HepG2 (cell line): ENCODE measurements around the gene PCGF3. TPM values are rescaled to one million over a fixed set of nuclear protein-coding genes. Genes with fewer than 3 reads are reported as not detected.

Experiments used
- AKAP8 ChIP-seq: sonication (generic); formaldehyde crosslinking; IDR thresholded peaks from 2 replicates; pipeline ENCODE4 v1.5.1; 2020; ENCODE audit warnings: mild to moderate bottlenecking, missing genetic modification reagents
- ASH2L ChIP-seq: fragments of 300-600, 200-600 bp; sonication (generic); IDR thresholded peaks from 2 replicates; pipeline ENCODE4 v1.7.0; 2017; ENCODE audit warnings: low read depth, mild to moderate bottlenecking, moderate library complexity, mixed read lengths, low read length; ENCODE audit not compliant: insufficient read length
- BORCS8-MEF2B ChIP-seq: sonication (generic); formaldehyde crosslinking; IDR thresholded peaks from 2 replicates; pipeline ENCODE4 v1.8.0; 2022; ENCODE audit warnings: mild to moderate bottlenecking, missing genetic modification reagents
- CAMTA2 ChIP-seq: sonication (generic); formaldehyde crosslinking; IDR thresholded peaks from 2 replicates; pipeline ENCODE4 v1.4.0; 2020; ENCODE audit warnings: mild to moderate bottlenecking, missing genetic modification reagents, borderline replicate concordance
- HNF4A ChIP-seq: sonication (generic); formaldehyde crosslinking; IDR thresholded peaks from 2 replicates; pipeline ENCODE4 v1.4.0; 2020; ENCODE audit warnings: missing genetic modification reagents
- JARID2 ChIP-seq: sonication (generic); formaldehyde crosslinking; IDR thresholded peaks from 2 replicates; pipeline ENCODE4 v1.8.1; 2023; ENCODE audit warnings: missing genetic modification reagents, inconsistent platforms; ENCODE audit not compliant: insufficient replicate concordance
- KDM3A ChIP-seq: IDR thresholded peaks from 2 replicates; pipeline ENCODE4 v1.6.1; 2018; ENCODE audit warnings: low read depth, missing compliant biosample characterization
- PAWR ChIP-seq: sonication (generic); formaldehyde crosslinking; IDR thresholded peaks from 2 replicates; pipeline ENCODE4 v1.4.0; 2020; ENCODE audit warnings: missing genetic modification reagents, mild to moderate bottlenecking, borderline replicate concordance
- SIN3A ChIP-seq: IDR thresholded peaks from 2 replicates; pipeline ENCODE4 v1.6.1; 2011; ENCODE audit warnings: low read depth, mild to moderate bottlenecking, control low read depth, low read length, borderline replicate concordance
- SKI ChIP-seq: fragments of 450-650 bp; IDR thresholded peaks from one replicate; pipeline ENCODE4 v1.6.1; 2018; ENCODE audit warnings: mild to moderate bottlenecking; ENCODE audit not compliant: partially characterized antibody
- SP1 ChIP-seq, 2 experiments: fragments of 450-650 bp in 1 of 2; sonication (generic) in 1 of 2; formaldehyde crosslinking in 1 of 2; IDR thresholded peaks; 2 replicates each; pipeline versions ENCODE4 v1.4.0 to v1.6.1; 2016 to 2020; ENCODE audit warnings: missing genetic modification reagents in 1 of 2
- ZFP90 ChIP-seq: sonication (generic); formaldehyde crosslinking; IDR thresholded peaks from 2 replicates; pipeline ENCODE4 v1.8.0; 2022; ENCODE audit warnings: missing genetic modification reagents, mild to moderate bottlenecking, inconsistent platforms, borderline replicate concordance
- ZFX ChIP-seq: sonication (generic); formaldehyde crosslinking; IDR thresholded peaks from 2 replicates; pipeline ENCODE4 v1.4.0; 2020; ENCODE audit warnings: mild to moderate bottlenecking, low read depth, missing genetic modification reagents, moderate library complexity
- ZNF160 ChIP-seq: sonication (generic); formaldehyde crosslinking; IDR thresholded peaks from 2 replicates; pipeline ENCODE4 v1.8.0; 2022; ENCODE audit warnings: mild to moderate bottlenecking, inconsistent platforms, missing genetic modification reagents
- ZNF205 ChIP-seq: IDR thresholded peaks from 2 replicates; pipeline ENCODE4 v1.6.1; 2018; ENCODE audit warnings: missing biosample characterization, missing genetic modification reagents
- ZNF225 ChIP-seq: sonication (generic); formaldehyde crosslinking; IDR thresholded peaks from 2 replicates; pipeline ENCODE4 v1.4.0; 2020; ENCODE audit warnings: mild to moderate bottlenecking, missing genetic modification reagents
- ZNF3 ChIP-seq: IDR thresholded peaks from 2 replicates; pipeline ENCODE4 v1.7.0; 2017; ENCODE audit warnings: inconsistent platforms
- ZNF33B ChIP-seq: sonication (generic); formaldehyde crosslinking; IDR thresholded peaks from 2 replicates; pipeline ENCODE4 v1.5.1; 2020; ENCODE audit warnings: mild to moderate bottlenecking, missing genetic modification reagents
- ZNF430 ChIP-seq: sonication (generic); formaldehyde crosslinking; IDR thresholded peaks from 2 replicates; pipeline ENCODE4 v1.9.0; 2021; ENCODE audit warnings: mild to moderate bottlenecking, missing genetic modification reagents
- ZNF44 ChIP-seq: sonication (generic); formaldehyde crosslinking; IDR thresholded peaks from 2 replicates; pipeline ENCODE4 v1.5.1; 2020; ENCODE audit warnings: mild to moderate bottlenecking, missing genetic modification reagents
- ZNF563 ChIP-seq: sonication (generic); formaldehyde crosslinking; IDR thresholded peaks from 2 replicates; pipeline ENCODE4 v1.8.0; 2022; ENCODE audit warnings: mild to moderate bottlenecking, moderate library complexity, missing genetic modification reagents
- ZNF605 ChIP-seq: sonication (generic); formaldehyde crosslinking; IDR thresholded peaks from 2 replicates; pipeline ENCODE4 v1.8.0; 2022; ENCODE audit warnings: mild to moderate bottlenecking, missing genetic modification reagents
- ZNF746 ChIP-seq: sonication (generic); formaldehyde crosslinking; IDR thresholded peaks from 2 replicates; pipeline ENCODE4 v1.8.0; 2022; ENCODE audit warnings: mild to moderate bottlenecking, missing genetic modification reagents
- ZNF772 ChIP-seq: sonication (generic); formaldehyde crosslinking; IDR thresholded peaks from 2 replicates; pipeline ENCODE4 v1.5.0; 2020; ENCODE audit warnings: mild to moderate bottlenecking, missing genetic modification reagents
- ZNF780A ChIP-seq: sonication (generic); formaldehyde crosslinking; IDR thresholded peaks from 2 replicates; pipeline ENCODE4 v1.8.0; 2022; ENCODE audit warnings: mild to moderate bottlenecking, missing genetic modification reagents, moderate library complexity
- ZSCAN22 ChIP-seq: sonication (generic); formaldehyde crosslinking; IDR thresholded peaks from 2 replicates; pipeline ENCODE4 v1.4.0; 2020; ENCODE audit warnings: mild to moderate bottlenecking, missing genetic modification reagents
- polyA plus RNA-seq, 8 experiments: library from polyadenylated mRNA; depleted of rRNA in 3 of 8; stranded (reverse) in 7 of 8; unstranded in 1 of 8; fragments of >200 nt; fragmentation: Illumina TruSeq in 4 of 8; extraction: Trizol in 4 of 8; gene quantifications; 2 replicates each; pipeline versions ENCODE4 v1.2.1 to v1.2.3, GENCODE V29; 2011 to 2016; ENCODE audit warnings: low read depth in 4 of 8, missing spikeins in 1 of 8, mixed read lengths in 1 of 8; ENCODE audit not compliant: insufficient read depth in 1 of 8
- total RNA-seq, 5 experiments: library from RNA; depleted of rRNA; stranded (reverse); fragments of >200 nt; fragmentation: Illumina TruSeq; extraction: Trizol; gene quantifications; 2 replicates each; pipeline ENCODE4 v1.2.3, GENCODE V29; 2016; ENCODE audit warnings: low read depth in 1 of 5
- TF ChIP-seq, protein P1 (sequence below): sonication (generic); formaldehyde crosslinking; IDR thresholded peaks from 2 replicates; pipeline ENCODE4 v1.4.0; 2020; ENCODE audit warnings: mild to moderate bottlenecking, missing genetic modification reagents
- TF ChIP-seq, protein P2 (sequence below): sonication (generic); formaldehyde crosslinking; IDR thresholded peaks from 2 replicates; pipeline ENCODE4 v1.5.0; 2020; ENCODE audit warnings: mild to moderate bottlenecking, missing genetic modification reagents, moderate library complexity

The PCGF3 gene
- total and polyA plus RNA-seq, 2 of the 13 experiments (the other 11 are each of a cell fraction or from before 2014, with no cell fraction given): 28.6 to 66.2 TPM

DNA sequence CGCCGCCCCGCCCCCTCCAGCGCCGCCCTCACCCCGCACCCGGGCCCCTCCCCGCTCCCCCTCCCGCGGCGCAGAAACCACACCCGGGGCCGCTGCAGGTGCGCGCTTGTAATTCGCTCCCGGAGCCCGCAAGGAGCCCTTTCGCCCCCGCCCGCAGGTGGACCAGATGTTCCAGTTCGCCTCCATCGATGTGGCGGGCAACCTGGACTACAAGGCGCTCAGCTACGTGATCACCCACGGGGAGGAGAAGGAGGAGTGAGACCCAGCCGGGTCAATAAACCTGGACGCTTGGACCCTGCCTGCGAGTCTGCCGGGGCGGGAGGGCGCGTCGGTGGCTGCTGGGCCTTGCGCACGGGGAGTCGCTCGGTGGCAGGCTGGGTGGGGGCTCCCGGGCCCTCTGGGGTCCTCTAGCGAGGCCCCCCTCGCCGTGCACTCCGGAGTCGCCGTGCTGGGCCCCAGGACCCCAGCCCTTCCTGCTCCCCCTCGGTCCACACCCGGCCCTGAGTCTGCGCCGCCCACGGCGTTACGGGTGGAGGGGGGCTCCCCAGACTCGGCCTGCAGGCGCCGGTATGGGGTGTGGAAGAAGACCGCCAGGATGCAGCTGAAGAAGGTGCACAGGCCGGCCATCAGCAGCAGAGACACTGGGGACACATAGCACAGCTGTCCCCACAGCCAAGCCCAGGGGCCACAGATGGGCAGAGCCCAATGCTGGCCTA, 23.7 kb upstream of the PCGF3 start (continued):
- TF ChIP-seq SKI (peak; percentile 66), ZNF563 (CRISPR knock-in tag) (0 out of 2 replicates have a peak, but pooled peaks have one; percentile 28), ZNF605 (CRISPR knock-in tag) (0 out of 2 replicates have a peak, but pooled peaks have one; percentile 6), SIN3A (peak; percentile 3; the same call in 1 of the 2 replicates), BORCS8-MEF2B (CRISPR knock-in tag) (no peak), ZNF430 (CRISPR knock-in tag) (peak; percentile 42; the same call in 1 of the 2 replicates), ZNF3 (CRISPR knock-in tag) (no peak), ZFX (CRISPR knock-in tag) (peak; percentile 61), HNF4A (CRISPR knock-in tag) (peak; percentile 58), ZNF772 (CRISPR knock-in tag) (no peak), ZNF44 (CRISPR knock-in tag) (0 out of 2 replicates have a peak, but pooled peaks have one; percentile 68), ZNF33B (0 out of 2 replicates have a peak, but pooled peaks have one; percentile 72), SP1 (IDR thresholded peaks at IDR 0.05) (no peak), SP1 (CRISPR knock-in tag; IDR thresholded peaks at IDR 0.05) (no peak), CAMTA2 (0 out of 2 replicates have a peak, but pooled peaks have one; percentile 49), KDM3A (CRISPR knock-in tag) (peak; percentile 30; the same call in 1 of the 2 replicates), ZFP90 (CRISPR knock-in tag) (peak; percentile 45; the same call in 1 of the 2 replicates), AKAP8 (CRISPR knock-in tag) (peak; percentile 85; the same call in 1 of the 2 replicates), JARID2 (no peak), PAWR (CRISPR knock-in tag) (no peak), ZNF160 (CRISPR knock-in tag) (0 out of 2 replicates have a peak, but pooled peaks have one; percentile 22), ZNF205 (CRISPR knock-in tag) (peak; percentile 39; the same call in 1 of the 2 replicates), ZSCAN22 (CRISPR knock-in tag) (no peak), ASH2L (peak; percentile 38), ZNF746 (CRISPR knock-in tag) (no peak), ZNF225 (CRISPR knock-in tag) (no peak; the same call in 1 of the 2 replicates), ZNF780A (CRISPR knock-in tag) (no peak)
- TF ChIP-seq, protein P1, sequence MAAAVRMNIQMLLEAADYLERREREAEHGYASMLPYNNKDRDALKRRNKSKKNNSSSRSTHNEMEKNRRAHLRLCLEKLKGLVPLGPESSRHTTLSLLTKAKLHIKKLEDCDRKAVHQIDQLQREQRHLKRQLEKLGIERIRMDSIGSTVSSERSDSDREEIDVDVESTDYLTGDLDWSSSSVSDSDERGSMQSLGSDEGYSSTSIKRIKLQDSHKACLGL (CRISPR knock-in tag): peak; percentile 48; the same call in 1 of the 2 replicates
- TF ChIP-seq, protein P2, sequence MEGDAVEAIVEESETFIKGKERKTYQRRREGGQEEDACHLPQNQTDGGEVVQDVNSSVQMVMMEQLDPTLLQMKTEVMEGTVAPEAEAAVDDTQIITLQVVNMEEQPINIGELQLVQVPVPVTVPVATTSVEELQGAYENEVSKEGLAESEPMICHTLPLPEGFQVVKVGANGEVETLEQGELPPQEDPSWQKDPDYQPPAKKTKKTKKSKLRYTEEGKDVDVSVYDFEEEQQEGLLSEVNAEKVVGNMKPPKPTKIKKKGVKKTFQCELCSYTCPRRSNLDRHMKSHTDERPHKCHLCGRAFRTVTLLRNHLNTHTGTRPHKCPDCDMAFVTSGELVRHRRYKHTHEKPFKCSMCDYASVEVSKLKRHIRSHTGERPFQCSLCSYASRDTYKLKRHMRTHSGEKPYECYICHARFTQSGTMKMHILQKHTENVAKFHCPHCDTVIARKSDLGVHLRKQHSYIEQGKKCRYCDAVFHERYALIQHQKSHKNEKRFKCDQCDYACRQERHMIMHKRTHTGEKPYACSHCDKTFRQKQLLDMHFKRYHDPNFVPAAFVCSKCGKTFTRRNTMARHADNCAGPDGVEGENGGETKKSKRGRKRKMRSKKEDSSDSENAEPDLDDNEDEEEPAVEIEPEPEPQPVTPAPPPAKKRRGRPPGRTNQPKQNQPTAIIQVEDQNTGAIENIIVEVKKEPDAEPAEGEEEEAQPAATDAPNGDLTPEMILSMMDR: 0 out of 2 replicates have a peak, but pooled peaks have one; percentile 11
